GM18873 (cell line): ENCODE results near the gene ICOSLG.
"Not testable (repeated sequence)": the region's sequence is repeated elsewhere in the genome, so short reads cannot be mapped to it uniquely, and the experiment has no call there.

Experiments
- ATAC-seq: cut with Tn5 transposase; IDR thresholded peaks from one replicate; pipeline ENCODE4 v1.9.1; 2021; ENCODE audit warnings: mild to moderate bottlenecking, moderate library complexity, moderate number of reproducible peaks; ENCODE audit not compliant: unreplicated experiment, low FRiP score

The ICOSLG gene

DNA sequence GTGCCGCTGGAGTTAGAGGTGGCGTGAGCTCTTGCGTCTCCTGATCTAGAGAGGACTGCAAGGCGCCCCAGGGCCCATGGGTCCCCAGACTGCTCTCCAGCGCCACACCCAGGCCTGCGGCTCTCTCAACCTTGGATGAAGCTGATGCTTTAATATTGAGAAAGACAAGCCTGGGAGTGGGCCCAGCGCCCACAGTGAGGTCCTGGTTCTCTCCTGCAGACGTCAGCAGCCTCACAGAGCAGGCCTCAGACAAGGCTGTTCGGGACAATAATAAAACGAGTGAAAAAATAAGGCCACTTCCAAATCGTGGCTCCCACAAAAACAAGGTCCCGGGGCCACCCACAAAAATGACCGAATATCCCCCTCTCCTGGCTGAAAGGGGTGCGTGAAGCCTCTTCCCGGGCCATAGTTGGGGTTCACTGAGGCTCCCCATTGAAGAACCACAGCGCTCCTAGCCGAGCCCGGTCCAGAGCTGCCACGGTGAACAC, 27.0 kb upstream of the ICOSLG start:
- ATAC-seq = no peak

DNA sequence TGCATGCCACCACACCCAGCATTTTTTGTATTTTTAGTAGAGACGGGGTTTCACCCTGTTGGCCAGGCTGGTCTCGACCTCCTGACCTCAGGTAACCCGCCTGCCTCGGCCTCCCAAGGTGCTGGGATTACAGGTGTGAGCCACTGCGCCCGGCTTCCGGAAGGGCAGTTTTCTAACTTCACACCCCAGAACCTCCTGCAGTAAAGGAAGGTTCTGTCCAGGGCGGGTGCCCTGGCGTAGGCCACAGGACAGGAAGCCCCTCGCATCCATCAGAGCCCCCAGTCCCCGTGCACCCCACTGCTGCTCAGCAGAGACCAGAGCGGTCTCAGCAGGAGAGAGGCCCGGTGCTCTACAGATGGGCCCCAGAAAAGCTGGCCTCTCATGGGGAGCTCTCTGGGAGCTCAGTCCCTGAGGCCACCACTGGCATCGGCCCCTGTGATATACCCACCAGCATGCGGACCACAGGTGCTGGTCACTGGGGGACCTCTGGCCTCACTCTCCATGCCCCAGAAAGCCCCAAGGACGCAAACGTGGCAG, 25.1 kb upstream of the ICOSLG start:
- ATAC-seq = no peak

DNA sequence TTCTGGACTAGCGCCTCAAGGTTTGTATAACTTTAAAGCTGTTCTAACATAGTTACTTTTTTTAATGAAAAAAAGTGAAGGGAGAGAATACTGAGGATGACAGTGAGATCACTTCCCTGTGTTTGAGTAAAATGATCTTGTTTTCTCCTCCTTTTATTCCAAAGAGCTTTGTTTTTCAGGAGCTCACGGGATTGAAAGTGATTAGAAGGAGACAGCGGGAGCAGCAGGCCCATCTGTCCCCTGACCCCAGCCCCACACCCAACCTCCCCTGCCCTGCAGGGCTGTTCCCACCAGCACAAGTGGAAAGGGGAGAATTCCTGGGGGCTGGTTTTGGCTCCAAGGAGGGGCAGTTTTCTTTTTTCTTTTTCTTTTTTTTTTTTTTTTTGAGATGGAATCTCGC, 23.0 kb upstream of the ICOSLG start:
- no peak for ATAC-seq

DNA sequence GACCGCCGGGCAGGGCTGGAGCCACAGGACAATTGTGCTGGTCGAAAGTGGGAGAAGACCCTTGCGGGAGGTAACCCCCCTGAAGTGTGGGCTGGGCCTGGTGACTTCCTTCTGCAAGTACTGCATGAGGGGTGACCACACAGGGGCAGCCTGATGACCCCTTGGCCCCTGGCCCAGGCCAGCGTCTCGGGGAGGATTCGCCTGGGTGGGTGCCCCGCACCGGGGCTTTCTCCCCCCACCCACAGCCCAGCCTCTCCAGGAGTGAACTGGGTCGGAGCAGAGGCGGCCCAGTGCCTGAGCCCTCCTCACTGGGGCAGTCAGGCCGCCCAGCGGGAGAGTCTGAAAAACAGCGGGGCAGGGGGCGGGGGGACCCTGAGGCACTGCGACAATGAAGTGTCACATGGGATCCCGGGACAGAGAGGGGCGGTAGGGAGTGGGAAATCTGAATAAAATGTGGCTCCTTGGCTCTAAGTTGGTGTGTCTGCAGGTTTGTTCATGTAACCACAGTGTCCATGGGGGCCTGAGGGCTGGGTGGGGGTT, 22.5 kb upstream of the ICOSLG start:
- ATAC-seq = no peak

DNA sequence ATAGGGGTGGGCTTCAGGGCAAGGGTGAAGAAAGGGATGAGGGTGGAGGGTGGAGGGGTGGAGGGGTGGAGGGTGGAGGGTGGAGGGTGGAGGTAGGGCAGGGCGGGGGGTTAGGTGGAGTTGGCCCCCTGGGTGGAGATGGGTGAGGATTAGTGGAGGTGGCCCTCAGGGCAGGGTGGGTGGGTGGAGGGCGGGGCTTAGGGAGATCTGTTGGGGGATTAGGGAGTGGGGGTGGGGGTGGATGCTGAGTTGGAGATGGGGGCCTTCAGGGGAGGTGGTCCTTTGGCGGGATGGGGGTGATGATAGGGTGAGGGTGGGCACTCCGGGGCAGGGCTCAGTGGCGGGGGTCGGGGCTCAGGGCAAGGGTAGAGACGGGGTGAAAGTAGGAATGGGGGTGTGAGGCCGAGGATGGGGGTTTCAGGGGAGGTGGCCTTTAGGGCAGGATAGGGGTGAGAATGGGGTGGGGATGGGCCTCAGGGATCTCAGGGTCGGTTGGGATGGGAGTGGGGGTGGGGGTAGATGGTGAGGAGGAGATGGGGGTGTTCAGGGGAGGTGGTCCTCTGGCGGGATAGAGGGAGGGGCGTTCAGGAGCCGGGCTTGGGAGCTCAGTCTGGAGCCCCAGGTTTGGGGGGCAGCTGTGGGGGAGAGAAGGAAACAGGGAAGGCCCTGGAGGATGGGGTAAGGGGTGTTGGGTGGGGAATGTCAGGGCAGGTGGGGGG, 21.8 kb upstream of the ICOSLG start:
- ATAC-seq = no peak

DNA sequence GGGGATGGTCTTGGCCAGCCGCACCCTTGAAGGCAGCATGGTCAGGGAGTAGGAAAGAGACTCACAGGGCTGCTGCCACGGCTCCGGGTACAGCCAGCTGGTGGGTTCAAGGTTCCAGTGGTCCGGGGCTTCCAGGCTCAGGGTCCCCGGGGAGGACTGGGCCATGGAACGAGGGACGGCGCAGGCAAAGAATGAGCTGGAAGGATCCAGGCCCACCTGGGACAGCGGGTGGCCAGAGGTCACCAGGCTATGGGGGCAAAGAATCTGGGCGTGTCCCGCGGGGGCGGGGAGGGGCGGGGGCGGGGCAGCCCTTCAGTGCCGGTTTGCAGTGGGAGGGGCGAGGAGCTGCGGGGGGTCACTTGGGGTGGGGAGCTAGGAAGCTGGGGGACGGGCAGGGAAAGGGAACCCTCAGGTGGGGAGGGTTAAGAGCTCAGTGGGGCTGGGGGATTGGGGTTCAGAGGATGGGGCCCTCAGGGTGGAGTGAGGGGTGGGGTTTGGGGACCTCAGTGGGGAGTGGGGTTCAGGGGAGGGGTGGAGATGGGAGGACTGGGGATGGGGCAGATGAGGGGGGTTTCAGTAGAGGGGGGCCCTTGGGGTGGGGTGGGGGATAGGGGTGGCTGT, 21.0 kb upstream of the ICOSLG start, which contains the start of gene DNMT3L:
Gene DNMT3L, minus strand, starts transcription at position 223 of the 621 bp plus-strand sequence. CDS start 638 bp downstream, outside the sequence.
- ATAC-seq = no peak

DNA sequence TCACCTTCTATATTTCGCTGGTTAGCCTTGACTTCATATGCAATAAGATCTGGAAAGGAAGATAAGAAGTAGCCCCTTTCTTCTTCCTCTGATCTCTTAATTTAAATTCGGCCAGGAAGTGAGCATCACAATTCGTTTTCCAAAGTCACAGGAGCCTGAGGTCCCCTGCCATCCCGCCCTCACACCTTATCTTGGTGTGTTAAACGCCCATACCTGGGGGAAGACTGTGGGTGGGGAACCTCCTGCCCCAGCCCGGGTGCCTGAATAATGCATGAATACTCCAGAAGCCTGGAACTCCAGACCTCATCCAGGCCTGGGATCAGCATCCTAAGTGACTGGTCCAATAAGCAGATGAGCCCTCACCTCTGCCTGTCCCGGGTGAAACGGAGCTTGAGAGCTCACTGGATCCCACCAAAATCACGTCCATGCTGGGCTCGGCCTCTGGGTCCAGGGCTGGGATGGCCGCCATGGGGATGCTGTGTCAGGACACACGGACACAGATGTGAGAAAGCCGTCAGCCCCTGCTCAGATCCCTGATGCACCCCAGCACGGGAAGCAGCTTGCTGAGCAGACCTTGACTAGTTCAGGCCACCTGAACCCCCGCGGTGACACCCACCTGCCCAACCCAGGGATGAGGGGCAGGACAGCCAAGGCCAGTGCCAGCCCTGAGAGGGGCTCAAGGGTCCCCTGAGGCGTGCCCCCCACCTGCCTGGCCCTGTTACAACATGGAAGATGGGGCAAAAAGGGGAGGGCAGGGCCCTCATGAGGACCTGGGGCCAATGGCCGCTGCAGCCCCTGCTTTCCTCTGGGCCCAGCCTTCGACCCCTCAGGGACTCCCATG, 20.3 kb upstream of the ICOSLG start:
- ATAC-seq = no peak

DNA sequence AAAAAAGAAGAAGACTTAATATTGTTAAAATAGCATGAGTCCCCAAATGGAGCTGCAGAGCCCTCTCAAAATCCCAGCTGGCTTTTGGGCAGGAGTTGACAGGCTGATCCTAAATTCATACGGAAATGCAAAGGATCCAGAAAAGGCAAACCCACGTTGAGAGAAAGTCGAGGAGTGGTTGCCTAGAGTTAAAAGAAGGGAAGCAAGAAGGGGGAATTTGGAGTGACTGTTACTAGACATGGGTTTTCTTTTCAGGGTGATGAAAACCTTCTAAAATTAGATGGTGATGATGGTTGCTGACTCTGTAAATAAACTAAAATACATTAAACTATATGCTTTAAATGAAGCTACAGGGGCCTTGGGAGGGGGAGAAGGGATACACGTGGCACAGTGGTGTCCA, 19.3 kb upstream of the ICOSLG start:
- ATAC-seq = no peak

DNA sequence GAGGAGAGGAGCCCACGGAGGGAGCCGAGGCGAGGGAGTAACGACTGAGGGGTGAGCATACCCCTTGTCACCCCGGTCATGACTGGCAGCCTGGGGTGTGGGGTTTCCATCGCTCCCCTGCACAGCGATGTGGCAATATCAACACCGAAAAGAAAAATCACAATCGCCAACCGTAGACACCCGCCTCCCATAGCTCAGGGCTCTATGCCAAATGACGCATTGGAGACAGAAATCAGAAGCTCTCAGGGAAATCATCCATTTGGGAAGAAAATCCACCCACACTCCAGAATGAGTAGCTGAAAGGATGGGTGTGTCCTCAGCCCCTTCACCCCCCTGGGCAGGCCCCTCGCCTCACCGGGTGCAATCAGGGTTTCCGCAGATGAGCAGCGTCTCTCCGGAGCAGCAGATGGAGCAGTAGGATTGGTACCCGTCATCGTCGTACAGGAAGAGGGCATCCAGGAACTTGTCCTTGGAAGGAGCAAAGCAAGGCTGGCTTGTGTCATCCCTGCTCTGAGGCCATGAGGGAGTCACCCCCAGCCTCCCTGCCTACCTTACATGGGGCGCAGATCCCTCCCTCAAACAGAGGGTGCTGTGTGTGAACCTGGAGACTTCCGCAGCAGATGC, 18.5 kb upstream of the ICOSLG start:
- no peak for ATAC-seq

DNA sequence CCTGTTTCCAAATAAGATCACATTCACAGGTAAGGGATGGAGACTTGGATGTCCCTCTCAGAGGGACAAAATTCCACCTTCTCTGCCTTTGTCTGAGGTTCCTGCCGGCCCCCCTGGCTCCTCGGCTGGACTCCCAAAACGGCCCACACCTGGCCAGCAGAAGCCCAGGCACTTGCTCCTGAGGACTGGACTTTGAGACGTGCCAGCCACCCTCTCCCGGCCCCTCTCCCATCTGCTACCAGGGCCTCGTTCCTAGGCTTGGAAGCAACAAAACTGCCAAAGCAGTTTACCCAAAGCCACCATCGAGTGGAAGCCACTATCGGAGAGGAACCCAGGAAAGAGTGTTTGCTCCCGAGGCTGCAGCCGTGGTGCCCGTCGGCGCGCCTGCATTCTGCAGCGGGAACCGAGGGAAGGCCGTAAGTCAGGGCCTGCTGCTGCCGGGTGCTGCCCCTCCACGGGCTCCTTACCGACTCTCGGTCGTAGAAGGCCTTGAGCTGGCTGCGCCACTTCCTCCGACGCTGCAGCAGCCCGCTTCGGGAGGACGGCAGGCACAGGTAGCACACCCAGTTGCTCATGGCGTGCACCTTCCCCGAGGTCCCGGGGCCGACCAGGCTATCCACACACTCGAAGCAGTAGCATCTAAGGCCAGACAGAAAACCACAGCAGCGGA, 17.4 kb upstream of the ICOSLG start:
- no peak for ATAC-seq

DNA sequence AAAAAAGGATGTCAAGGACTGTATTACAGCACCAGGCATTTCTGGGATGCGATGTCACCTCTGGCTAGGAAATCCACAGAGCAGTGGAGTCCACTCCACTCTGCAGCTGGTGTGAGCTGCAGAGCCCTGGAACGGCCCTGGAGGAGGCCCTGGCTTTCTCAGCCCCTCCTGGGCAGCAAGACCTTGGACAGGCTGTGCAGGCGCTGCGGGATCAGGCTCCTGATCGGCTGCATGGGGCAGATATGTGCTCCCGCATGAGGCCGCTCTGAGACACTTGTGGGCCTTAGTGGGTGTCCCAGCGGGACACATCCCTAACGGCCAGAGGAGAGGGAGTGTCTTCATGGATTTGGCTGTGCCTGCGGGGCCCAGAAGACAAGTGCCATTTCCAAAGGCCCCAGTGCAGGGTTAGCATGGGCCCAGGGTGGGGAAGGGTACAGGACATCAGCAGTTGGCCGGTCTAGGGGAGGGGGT, 14.8 kb upstream of the ICOSLG start:
- ATAC-seq = no peak

DNA sequence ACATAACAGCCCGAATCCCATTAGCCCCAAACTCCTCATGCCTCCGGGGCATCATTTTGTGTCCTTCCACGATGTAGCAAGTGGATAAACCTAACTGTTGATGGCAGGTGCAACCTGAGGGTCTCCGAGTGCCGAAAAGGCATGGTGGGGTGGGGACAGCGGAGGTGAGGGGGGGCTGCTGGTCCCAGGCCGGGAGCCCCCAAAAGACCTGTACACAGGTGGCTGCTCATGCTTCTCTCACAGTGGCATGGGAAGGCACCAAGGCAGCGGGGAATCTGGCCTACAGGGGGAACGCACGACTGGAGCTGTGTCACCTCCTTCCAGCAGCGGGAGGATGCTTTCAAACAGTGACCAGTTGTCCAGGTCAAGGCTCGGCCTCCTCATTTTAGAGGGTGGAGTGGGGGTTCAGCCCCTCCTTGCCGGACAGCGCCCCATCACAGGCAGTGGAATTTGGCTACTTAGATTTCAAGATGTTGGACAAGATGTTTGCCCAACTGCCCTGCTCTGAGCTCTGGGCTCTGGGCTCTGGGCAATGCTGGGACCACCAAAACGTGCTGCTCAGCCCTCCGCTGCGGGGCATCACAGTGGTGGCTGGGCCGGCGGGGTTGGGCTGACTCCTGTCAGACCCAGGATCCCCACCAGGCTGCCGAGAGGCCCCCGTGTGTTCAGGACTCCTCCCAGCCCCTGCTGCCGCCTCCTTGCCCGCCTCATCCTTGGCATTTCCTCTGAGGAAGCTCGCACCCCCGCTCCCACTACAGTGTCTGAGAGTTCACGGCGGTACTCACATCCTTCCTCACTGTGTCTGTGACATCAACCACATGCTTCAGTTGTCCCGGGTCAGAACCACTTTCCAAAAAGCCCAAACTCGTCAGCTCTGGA, 13.3 kb upstream of the ICOSLG start:
- no peak for ATAC-seq

DNA sequence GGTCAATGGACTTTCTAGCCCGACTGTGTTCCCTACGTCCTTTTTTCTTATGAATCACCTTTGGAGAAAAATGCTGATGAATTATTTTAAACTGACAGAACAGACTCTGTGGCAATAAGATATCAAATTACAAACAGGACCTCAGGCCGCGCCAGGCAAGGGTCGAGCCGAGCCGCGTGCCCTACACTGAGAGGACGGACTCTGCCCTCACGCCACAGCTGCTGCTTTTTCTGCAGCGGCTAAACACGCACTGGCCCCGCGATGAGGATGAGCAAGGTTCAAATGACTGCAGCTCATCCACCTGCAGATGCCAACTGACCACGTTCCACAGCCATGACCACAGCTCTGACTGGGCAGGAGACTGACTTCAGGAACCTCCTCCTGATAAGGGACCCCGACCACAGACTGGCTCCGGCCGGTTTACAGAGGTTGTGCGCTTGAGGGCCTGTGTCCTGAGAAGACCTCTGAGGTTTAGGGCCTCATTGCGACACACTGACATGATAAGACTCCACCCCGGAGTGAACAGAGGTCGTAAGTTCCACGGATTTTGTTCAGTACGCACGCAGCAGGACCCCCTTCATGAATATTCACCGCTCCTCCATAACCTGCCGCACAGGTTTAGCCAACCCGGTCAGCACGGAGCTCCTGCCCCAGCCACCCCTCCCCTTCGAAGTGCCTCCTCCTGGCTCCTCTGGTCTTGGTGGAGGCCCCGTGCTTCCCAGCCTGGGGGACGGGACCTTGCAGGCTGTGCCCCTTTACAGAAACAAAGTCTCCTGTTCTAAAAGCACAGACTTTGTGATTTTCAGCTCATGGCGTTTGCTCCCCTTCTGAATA, 8.7 kb upstream of the ICOSLG start:
- ATAC-seq = not testable (repeated sequence)

DNA sequence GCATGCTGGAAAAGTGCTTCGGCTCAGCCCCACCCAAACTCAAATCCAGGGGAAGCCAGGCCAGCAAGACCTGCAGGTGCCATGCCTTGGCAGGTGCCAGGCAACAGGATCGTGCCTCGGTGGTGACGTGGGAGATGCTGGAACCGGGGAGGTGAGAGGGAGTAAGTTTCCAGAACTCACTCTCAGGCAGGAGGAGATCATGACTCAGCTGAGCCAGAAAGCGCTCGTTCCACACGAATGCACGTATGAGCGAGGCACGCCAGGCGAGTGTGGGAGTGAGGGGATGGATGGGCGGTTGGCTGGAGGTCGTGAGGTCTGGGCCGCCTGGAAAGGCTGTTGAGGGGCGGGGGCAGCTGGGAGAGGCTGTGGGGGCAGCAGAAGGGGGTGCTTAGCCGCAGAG, 7.2 kb upstream of the ICOSLG start:
- ATAC-seq = not testable (repeated sequence)

DNA sequence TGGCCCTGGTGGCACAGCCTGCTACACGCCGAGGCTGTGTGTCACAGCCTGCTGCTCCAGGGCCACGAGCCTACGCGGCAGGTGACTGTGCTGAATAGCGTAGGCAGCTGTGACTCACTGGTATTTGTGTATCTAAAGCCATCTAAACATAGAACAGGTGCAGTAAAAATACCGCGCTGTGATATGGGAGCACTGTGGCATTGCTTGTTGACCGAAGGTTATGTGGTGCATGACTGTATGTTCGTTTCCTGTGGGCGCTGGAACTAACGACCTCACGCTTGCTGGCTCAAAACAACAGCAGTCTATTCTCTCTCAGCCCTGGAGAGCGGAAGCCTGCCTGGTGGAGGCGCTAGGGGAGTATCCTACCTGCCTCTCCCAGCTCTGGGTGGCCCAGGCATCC, 3.2 kb upstream of the ICOSLG start:
- ATAC-seq = peak; percentile 42

DNA sequence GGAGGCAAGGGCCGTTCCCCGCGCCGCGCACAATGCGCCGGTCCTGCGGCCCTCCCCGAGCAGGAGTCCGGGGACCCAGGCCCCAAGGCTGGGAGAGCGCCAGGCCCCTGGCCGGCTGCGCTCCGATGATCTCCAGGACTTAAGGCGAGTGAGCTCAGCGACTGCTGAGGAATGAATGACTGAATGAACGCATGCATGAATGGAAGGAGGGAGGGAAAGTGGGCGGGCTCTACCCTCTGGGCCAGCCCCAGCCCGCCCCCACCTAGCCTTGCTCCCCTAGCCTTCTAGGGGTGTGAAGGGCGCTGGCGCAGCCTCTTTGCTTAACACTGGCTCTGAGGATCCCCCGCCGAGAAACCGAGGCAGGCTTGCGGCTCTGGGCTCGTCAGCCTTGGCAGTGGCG, 538 bp upstream of the ICOSLG start:
- ATAC-seq = not testable (repeated sequence)

DNA sequence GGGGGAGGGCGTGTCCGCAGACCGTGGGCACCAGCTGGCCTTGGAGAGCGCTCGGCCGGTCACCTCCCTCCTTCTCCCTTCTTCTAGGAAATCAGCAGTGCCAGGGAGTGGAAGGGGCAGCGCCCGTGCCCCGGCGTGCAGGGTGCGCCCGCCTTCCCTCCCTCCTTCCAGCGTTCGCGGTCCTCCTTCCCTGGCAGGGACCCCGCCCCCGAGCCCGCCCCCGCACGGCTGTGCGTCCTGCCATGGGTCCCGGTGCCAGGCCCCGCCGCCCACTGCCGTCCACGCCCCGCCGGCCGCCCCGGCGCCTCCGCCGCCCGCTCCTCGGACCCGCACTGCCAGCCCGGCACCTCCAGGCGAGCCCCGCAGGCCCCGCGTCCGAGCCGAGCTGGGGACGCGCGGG, 390 bp downstream of the ICOSLG start:
- ATAC-seq = not testable (repeated sequence)

DNA sequence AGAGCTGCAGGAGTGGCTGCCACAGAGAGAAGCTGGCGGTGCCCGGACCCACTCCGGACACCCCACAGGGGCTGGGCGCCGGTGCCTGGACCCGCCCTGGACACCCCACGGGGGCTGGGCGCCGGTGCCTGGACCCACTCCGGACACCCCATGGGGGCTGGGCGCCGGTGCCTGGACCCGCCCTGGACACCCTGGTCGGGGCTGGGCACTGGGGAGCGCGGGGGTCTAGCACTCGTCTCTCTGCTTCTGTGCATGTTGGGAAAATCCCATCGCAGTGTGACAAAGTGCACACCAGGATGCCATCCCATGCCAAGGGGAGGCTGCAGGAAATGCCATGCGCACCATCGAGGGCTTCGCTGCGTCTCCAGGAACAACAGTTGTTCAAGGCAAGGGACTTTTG, 11.2 kb downstream of the ICOSLG start:
- ATAC-seq = not testable (repeated sequence)
